ENCODE data around the gene GPR157.

GPR157 gene

DNA sequence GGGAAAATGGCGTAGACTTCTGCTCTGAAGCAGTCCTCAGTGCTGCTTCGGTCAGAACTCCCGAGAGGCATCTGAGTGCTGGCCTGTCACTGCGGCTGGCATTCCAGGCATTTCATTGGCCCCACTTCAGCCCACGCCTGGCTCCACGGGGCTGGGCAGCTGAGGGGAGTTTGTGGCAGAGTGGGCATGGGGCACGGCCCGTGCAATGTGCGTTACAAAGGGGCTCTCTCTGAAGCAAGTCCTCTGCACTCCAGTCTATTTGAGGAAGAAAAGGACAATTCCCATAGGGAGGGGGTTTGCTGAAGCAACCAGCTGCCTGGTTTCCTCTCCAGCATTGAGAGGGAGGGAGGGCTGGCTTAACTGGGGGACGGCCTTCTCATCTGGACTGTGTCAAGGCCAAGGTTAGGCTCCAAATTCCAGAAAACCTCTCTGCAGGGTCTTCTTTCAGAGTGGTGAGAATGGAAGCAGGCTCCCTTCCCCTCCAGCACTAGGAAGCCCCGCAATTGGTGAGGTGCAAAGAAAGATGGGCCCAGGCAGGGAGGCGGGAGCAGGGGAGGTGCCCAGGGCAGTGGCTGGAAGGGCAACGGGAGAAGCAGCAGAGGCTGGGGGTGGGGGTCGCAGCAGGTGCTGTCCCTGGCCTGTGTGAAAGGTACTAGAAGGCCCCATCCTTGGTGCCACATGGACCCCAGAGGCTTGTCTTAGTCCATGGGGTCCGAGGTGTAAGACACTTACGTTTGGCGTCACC is 21.1 kb upstream of the GPR157 start:
- TF ChIP-seq POLR2AphosphoS5 (IDR thresholded peaks at IDR 0.05; ENCODE audit: low read depth, low read length) (no peak), FOXP2 (optimal IDR thresholded peaks at IDR 0.05; ENCODE audit: borderline replicate concordance, extremely low read depth, extremely low read length, insufficient read depth) (no peak), SIN3A (IDR thresholded peaks at IDR 0.05; ENCODE audit: borderline replicate concordance, insufficient read depth, low read length) (no peak), TAF1 (IDR thresholded peaks at IDR 0.05; ENCODE audit: borderline replicate concordance, insufficient read depth, low read length) (no peak)
- TF ChIP-seq, protein P1, sequence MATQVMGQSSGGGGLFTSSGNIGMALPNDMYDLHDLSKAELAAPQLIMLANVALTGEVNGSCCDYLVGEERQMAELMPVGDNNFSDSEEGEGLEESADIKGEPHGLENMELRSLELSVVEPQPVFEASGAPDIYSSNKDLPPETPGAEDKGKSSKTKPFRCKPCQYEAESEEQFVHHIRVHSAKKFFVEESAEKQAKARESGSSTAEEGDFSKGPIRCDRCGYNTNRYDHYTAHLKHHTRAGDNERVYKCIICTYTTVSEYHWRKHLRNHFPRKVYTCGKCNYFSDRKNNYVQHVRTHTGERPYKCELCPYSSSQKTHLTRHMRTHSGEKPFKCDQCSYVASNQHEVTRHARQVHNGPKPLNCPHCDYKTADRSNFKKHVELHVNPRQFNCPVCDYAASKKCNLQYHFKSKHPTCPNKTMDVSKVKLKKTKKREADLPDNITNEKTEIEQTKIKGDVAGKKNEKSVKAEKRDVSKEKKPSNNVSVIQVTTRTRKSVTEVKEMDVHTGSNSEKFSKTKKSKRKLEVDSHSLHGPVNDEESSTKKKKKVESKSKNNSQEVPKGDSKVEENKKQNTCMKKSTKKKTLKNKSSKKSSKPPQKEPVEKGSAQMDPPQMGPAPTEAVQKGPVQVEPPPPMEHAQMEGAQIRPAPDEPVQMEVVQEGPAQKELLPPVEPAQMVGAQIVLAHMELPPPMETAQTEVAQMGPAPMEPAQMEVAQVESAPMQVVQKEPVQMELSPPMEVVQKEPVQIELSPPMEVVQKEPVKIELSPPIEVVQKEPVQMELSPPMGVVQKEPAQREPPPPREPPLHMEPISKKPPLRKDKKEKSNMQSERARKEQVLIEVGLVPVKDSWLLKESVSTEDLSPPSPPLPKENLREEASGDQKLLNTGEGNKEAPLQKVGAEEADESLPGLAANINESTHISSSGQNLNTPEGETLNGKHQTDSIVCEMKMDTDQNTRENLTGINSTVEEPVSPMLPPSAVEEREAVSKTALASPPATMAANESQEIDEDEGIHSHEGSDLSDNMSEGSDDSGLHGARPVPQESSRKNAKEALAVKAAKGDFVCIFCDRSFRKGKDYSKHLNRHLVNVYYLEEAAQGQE (IDR thresholded peaks at IDR 0.05; ENCODE audit: insufficient read depth in 1 of 2, low read depth in 2 of 2, low read length in 2 of 2) = no peak

GRCh38 chr1:9149151-9149550 is 20.2 kb upstream of the GPR157 start:
- TF ChIP-seq, protein P1 (IDR thresholded peaks at IDR 0.05; ENCODE audit: insufficient read depth in 1 of 2, low read depth in 2 of 2, low read length in 2 of 2) = no peak
- TF ChIP-seq FOXP2 (optimal IDR thresholded peaks at IDR 0.05; ENCODE audit: borderline replicate concordance, extremely low read depth, extremely low read length, insufficient read depth) (no peak), SIN3A (IDR thresholded peaks at IDR 0.05; ENCODE audit: borderline replicate concordance, insufficient read depth, low read length) (no peak), TAF1 (IDR thresholded peaks at IDR 0.05; ENCODE audit: borderline replicate concordance, insufficient read depth, low read length) (no peak), POLR2AphosphoS5 (IDR thresholded peaks at IDR 0.05; ENCODE audit: low read depth, low read length) (no peak)

DNA sequence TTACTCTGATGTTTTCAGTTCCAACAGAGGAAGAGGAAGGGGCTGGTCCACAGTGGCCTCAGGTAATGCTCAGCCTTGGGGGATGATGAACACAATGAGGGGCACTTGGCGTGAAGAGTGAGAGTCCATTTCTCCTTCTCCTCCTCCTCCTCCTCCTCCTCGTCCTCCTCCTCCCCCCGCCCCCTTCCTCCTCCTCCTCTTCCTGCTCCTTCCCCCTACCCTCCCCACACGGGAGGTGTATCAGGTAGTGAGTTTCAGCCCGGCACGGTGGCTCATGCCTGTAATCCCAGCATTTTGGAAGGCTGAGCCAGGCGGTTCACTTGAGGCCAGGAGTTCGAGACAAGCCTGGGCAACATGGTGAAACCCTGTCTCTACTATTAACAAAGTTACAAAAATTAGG is 17.3 kb upstream of the GPR157 start:
- TF ChIP-seq, protein P1 (IDR thresholded peaks at IDR 0.05; ENCODE audit: insufficient read depth in 1 of 2, low read depth in 2 of 2, low read length in 2 of 2) = no peak
- TF ChIP-seq FOXP2 (optimal IDR thresholded peaks at IDR 0.05; ENCODE audit: borderline replicate concordance, extremely low read depth, extremely low read length, insufficient read depth) = no peak
- no peak for TF ChIP-seq POLR2AphosphoS5 (IDR thresholded peaks at IDR 0.05; ENCODE audit: low read depth, low read length)
- no peak for TF ChIP-seq TAF1 (IDR thresholded peaks at IDR 0.05; ENCODE audit: borderline replicate concordance, insufficient read depth, low read length)
- no peak for TF ChIP-seq SIN3A (IDR thresholded peaks at IDR 0.05; ENCODE audit: borderline replicate concordance, insufficient read depth, low read length)

- TF ChIP-seq TAF1 (IDR thresholded peaks at IDR 0.05; ENCODE audit: borderline replicate concordance, insufficient read depth, low read length) = no peak
- TF ChIP-seq FOXP2 (optimal IDR thresholded peaks at IDR 0.05; ENCODE audit: borderline replicate concordance, extremely low read depth, extremely low read length, insufficient read depth) = no peak
- TF ChIP-seq, protein P1 (IDR thresholded peaks at IDR 0.05; ENCODE audit: insufficient read depth in 1 of 2, low read depth in 2 of 2, low read length in 2 of 2) = no peak
- TF ChIP-seq POLR2AphosphoS5 (IDR thresholded peaks at IDR 0.05; ENCODE audit: low read depth, low read length) = no peak
- TF ChIP-seq SIN3A (IDR thresholded peaks at IDR 0.05; ENCODE audit: borderline replicate concordance, insufficient read depth, low read length) = no peak
Observed at GRCh38 chr1:9145714-9146113, 16.8 kb upstream of the GPR157 start.

Measured in PFSK-1 (cell line).